ENCODE measurements around the gene PXT1. TPM values are rescaled to one million over a fixed set of nuclear protein-coding genes. Genes with fewer than 3 reads are reported as not detected.

PXT1 gene
- total and polyA plus RNA-seq, 2 experiments from 2014 or later: not detected

DNA sequence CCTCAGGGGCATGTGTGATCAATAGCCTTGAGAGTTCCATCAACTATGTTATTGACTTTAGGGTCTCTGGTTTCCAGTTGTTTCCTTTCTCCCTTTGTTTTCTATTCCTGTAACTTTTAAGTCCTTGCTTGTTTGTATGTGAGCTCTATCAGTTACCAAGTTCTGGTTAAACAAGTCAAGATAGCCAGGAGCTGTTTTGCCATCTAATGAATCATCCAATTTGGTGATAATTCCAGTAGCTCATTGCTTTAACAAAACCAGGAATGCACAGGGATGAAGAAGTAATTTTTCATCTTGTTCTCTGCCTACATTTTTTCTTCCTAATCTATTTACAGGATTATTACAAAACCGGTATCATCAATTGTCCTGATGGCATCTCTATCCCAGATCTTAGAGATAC is 36.6 kb upstream of the PXT1 start:
- Histone ChIP-seq H3K4me1 (ENCODE audit: insufficient read depth) (no peaks in the 10 kb centered on the region), H3K9me3 (ENCODE audit: low read depth) (no peaks in the 10 kb centered on the region), H3K27me3 (no peaks in the 10 kb centered on the region), H2AFZ (no peak overlapping the region), H3K79me2 (peaks cover 8% of the 10 kb centered on the region), H3K27ac (no peak overlapping the region), H3K4me2 (no peak overlapping the region), H3K36me3 (replicated peaks; ENCODE audit: insufficient read depth, low read depth) (no peaks in the 10 kb centered on the region), H3K9me2 (replicated peaks; ENCODE audit: insufficient read depth) (no peaks in the 10 kb centered on the region), H4K20me1 (ENCODE audit: insufficient read depth, poor library complexity, severe bottlenecking) (no peaks in the 10 kb centered on the region), H3K4me3 (no peak overlapping the region)
- no peak for TF ChIP-seq EZH2 (IDR thresholded peaks at IDR 0.05; ENCODE audit: borderline replicate concordance)
- 70% methylated on average over 1 of the region's 1 CpG for WGBS (ENCODE audit: low lambda C conversion rate, missing lambda C conversion rate)
- DNase-seq (ENCODE audit: low spot score): no peak

DNA sequence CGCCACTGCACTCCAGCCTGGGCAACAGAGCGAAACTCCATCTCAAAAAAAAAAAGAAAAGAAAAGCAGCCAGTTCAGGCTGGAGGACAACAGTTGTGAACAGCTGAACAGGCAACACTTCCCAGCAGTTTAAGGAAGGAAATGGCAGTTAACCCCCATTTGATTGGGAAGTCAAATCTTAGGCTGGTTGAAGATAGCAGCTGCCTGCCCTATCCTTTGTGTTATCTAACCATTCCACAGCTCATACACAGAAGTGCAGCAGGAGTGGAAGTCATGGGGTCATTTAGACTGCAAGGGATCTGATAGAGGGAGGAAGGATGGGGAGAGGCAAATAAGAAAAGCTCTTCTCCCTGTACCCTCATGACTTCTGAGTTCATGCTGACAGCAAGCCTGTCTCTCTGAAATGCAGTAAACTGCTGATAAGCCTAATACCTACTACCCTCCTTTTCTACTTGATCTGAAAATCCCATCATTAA is 35.4 kb upstream of the PXT1 start:
- H3K36me3 ChIP-seq (replicated peaks; ENCODE audit: insufficient read depth, low read depth): no peaks in the 10 kb centered on the region
- no peak overlapping the region for H3K4me2 ChIP-seq
- no peak overlapping the region for H3K4me3 ChIP-seq
- H3K9me3 ChIP-seq (ENCODE audit: low read depth): no peaks in the 10 kb centered on the region
- H2AFZ ChIP-seq: no peak overlapping the region
- WGBS (ENCODE audit: low lambda C conversion rate, missing lambda C conversion rate): 100% methylated on average over 1 of the region's 2 CpGs
- no peak for DNase-seq (ENCODE audit: low spot score)
- H3K79me2 ChIP-seq: peaks cover 8% of the 10 kb centered on the region
- no peaks in the 10 kb centered on the region for H4K20me1 ChIP-seq (ENCODE audit: insufficient read depth, poor library complexity, severe bottlenecking)
- no peaks in the 10 kb centered on the region for H3K27me3 ChIP-seq
- TF ChIP-seq EZH2phosphoT487 (IDR thresholded peaks at IDR 0.05; ENCODE audit: low read depth, severe bottlenecking, unreplicated experiment) (no peak), EZH2 (IDR thresholded peaks at IDR 0.05; ENCODE audit: borderline replicate concordance) (no peak)
- TF ChIP-seq, protein P1, sequence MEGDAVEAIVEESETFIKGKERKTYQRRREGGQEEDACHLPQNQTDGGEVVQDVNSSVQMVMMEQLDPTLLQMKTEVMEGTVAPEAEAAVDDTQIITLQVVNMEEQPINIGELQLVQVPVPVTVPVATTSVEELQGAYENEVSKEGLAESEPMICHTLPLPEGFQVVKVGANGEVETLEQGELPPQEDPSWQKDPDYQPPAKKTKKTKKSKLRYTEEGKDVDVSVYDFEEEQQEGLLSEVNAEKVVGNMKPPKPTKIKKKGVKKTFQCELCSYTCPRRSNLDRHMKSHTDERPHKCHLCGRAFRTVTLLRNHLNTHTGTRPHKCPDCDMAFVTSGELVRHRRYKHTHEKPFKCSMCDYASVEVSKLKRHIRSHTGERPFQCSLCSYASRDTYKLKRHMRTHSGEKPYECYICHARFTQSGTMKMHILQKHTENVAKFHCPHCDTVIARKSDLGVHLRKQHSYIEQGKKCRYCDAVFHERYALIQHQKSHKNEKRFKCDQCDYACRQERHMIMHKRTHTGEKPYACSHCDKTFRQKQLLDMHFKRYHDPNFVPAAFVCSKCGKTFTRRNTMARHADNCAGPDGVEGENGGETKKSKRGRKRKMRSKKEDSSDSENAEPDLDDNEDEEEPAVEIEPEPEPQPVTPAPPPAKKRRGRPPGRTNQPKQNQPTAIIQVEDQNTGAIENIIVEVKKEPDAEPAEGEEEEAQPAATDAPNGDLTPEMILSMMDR (IDR thresholded peaks at IDR 0.05; ENCODE audit: poor library complexity): no peak
- no peak overlapping the region for H3K27ac ChIP-seq
- H3K9me2 ChIP-seq (replicated peaks; ENCODE audit: insufficient read depth): no peaks in the 10 kb centered on the region
- H3K4me1 ChIP-seq (ENCODE audit: insufficient read depth): no peaks in the 10 kb centered on the region

DNA sequence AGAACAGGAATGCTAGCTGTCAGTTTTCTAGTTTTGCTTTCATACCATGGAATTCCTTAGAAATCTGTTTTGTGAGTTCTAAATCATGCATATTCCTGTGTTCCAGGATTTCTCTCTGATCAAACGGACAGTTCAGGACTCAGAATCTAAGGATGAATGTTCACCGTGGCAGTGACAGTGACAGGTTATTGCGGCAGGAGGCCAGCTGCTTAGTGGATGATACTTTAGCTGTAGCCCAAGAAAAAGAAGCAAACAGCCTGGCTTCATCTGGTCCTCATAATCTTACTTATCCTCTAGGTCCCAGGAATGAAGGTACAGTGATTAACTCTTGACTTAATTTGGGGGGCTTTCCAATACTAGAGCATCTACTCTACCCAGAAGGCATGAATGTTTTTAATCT is 27.3 kb upstream of the PXT1 start:
- peaks cover 23% of the 10 kb centered on the region for H4K20me1 ChIP-seq (ENCODE audit: insufficient read depth, poor library complexity, severe bottlenecking)
- no peaks in the 10 kb centered on the region for H3K4me1 ChIP-seq (ENCODE audit: insufficient read depth)
- no peak overlapping the region for H3K27ac ChIP-seq
- WGBS (ENCODE audit: low lambda C conversion rate, missing lambda C conversion rate): 91% methylated on average over 3 of the region's 3 CpGs
- peaks cover 73% of the 10 kb centered on the region for H3K79me2 ChIP-seq
- DNase-seq (ENCODE audit: low spot score): no peak
- H2AFZ ChIP-seq: no peak overlapping the region
- no peak overlapping the region for H3K4me2 ChIP-seq
- H3K9me2 ChIP-seq (replicated peaks; ENCODE audit: insufficient read depth): no peaks in the 10 kb centered on the region
- H3K36me3 ChIP-seq (replicated peaks; ENCODE audit: insufficient read depth, low read depth): no peaks in the 10 kb centered on the region
- TF ChIP-seq EZH2phosphoT487 (IDR thresholded peaks at IDR 0.05; ENCODE audit: low read depth, severe bottlenecking, unreplicated experiment) (no peak), EZH2 (IDR thresholded peaks at IDR 0.05; ENCODE audit: borderline replicate concordance) (no peak)
- TF ChIP-seq, protein P1 (IDR thresholded peaks at IDR 0.05; ENCODE audit: poor library complexity): no peak
- H3K27me3 ChIP-seq: no peaks in the 10 kb centered on the region
- no peaks in the 10 kb centered on the region for H3K9me3 ChIP-seq (ENCODE audit: low read depth)
- no peak overlapping the region for H3K4me3 ChIP-seq

DNA sequence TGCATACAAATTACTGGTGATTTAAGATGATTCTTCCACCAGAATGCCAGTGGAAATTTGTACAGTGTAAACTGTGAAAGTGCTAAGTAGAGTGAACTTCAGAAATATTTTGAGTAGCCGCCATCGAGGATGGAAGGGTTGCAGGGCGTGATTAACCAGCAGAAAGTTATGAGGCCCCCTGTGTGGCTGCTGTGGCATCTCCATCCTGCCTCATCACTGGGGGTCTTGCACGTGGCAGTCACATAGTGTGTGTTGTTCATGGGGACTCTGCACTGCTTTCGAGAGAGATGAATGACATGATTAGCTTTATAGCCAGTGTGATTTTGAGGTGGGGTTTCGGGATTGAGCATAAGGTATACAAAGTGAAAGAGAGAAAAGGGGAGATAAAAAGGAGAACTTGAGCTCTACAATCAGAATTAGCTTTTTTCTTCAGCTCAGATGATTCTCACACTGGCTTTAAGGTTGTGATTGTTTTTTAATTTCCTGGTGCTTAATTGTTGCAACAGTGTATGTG is 26.6 kb upstream of the PXT1 start:
- WGBS (ENCODE audit: low lambda C conversion rate, missing lambda C conversion rate): 78% methylated on average over 6 of the region's 6 CpGs
- no peaks in the 10 kb centered on the region for H3K4me1 ChIP-seq (ENCODE audit: insufficient read depth)
- no peaks in the 10 kb centered on the region for H3K9me2 ChIP-seq (replicated peaks; ENCODE audit: insufficient read depth)
- DNase-seq (ENCODE audit: low spot score): no peak
- no peak overlapping the region for H3K4me2 ChIP-seq
- peaks cover 77% of the 10 kb centered on the region for H3K79me2 ChIP-seq
- H4K20me1 ChIP-seq (ENCODE audit: insufficient read depth, poor library complexity, severe bottlenecking): peaks cover 23% of the 10 kb centered on the region
- H2AFZ ChIP-seq: no peak overlapping the region
- no peaks in the 10 kb centered on the region for H3K9me3 ChIP-seq (ENCODE audit: low read depth)
- no peak overlapping the region for H3K4me3 ChIP-seq
- H3K27ac ChIP-seq: no peak overlapping the region
- no peaks in the 10 kb centered on the region for H3K36me3 ChIP-seq (replicated peaks; ENCODE audit: insufficient read depth, low read depth)
- TF ChIP-seq EZH2phosphoT487 (IDR thresholded peaks at IDR 0.05; ENCODE audit: low read depth, severe bottlenecking, unreplicated experiment): no peak
- TF ChIP-seq, protein P1 (IDR thresholded peaks at IDR 0.05; ENCODE audit: poor library complexity): no peak
- no peak for TF ChIP-seq EZH2 (IDR thresholded peaks at IDR 0.05; ENCODE audit: borderline replicate concordance)
- no peaks in the 10 kb centered on the region for H3K27me3 ChIP-seq
